Adrenal gland (tissue), 12 donors: ENCODE data around the gene ADK. TPM values are rescaled to one million over a fixed set of nuclear protein-coding genes. Genes with fewer than 3 reads are reported as not detected.
"Not testable (repeated sequence)": the region's sequence is repeated elsewhere in the genome, so short reads cannot be mapped to it uniquely, and the experiment has no call there.

Source experiments
- DNase-seq, 7 donors: peaks; one replicate each; pipeline ENCODE4 v3.0.0-alpha.2; 2019 to 2020
- H3K27ac ChIP-seq, 5 donors: fragments of 200-600 bp; sonication (generic) in 4 of 5; 1 replicate in 3 of 5; 2 replicates in 2 of 5; pipeline versions ENCODE4 v1.5.1 to v1.8.0; 2016 to 2020; ENCODE audit warnings: mild to moderate bottlenecking in 1 of 5
- H3K27me3 ChIP-seq: fragments of 200-600 bp; 2 replicates; pipeline ENCODE4 v1.8.0; 2021
- H3K36me3 ChIP-seq, 2 donors: fragments of 200-600 bp; replicated peaks in 1 of 2; 1 replicate in 1 of 2; 2 replicates in 1 of 2; pipeline versions ENCODE4 v1.5.1 to v1.8.0; 2018 to 2022
- H3K4me1 ChIP-seq, 2 donors: fragments of 200-600 bp; replicated peaks in 1 of 2; 1 replicate in 1 of 2; 2 replicates in 1 of 2; pipeline versions ENCODE4 v1.5.1 to v1.8.0; 2018 to 2021
- H3K4me3 ChIP-seq, 4 donors: fragments of 200-600 bp; sonication (generic) in 3 of 4; one replicate each; pipeline ENCODE4 v1.5.1; 2016 to 2018
- H3K9me3 ChIP-seq, 3 donors: fragments of 200-600 bp; sonication (generic) in 1 of 3; replicated peaks in 1 of 3; 1 replicate in 2 of 3; 2 replicates in 1 of 3; pipeline versions ENCODE4 v1.5.1 to v1.8.0; 2016 to 2021
- CTCF ChIP-seq, 6 experiments: fragments of 450-650 bp in 4 of 6; fragments of 200-600 bp in 2 of 6; sonication (generic) in 1 of 6; IDR thresholded peaks; 1 replicate in 5 of 6; 2 replicates in 1 of 6; pipeline versions ENCODE4 v1.5.1 to v1.8.0; 2016 to 2021; ENCODE audit warnings: antibody characterized with exemption in 6 of 6, mild to moderate bottlenecking in 2 of 6, moderate library complexity in 1 of 6
- POLR2A ChIP-seq, 2 donors: fragments of 450-650 bp; IDR thresholded peaks; one replicate each; pipeline ENCODE4 v1.6.1; 2017; ENCODE audit warnings: antibody characterized with exemption in 2 of 2, mild to moderate bottlenecking in 2 of 2, moderate library complexity in 1 of 2
- WGBS, 4 donors: extraction: QIAGEN DNeasy Blood & Tissue Kit in 2 of 4; methylation state at CpG; one replicate each; pipeline versions ENCODE4 v1.1.5 to v1.1.7; 2013 to 2017; 5-methylcytosine and 5-hydroxymethylcytosine counted together
- intact Hi-C, 2 donors: fragments of 100-400 bp; cut with DNase I; formaldehyde crosslinking; loops; one replicate each; pipeline versions ENCODE4 v1.14.1 to v1.15.0; 2022 to 2023
- polyA plus RNA-seq, 3 donors: library from polyadenylated mRNA; stranded (reverse); fragments of 200-250 nt in 2 of 3; fragments of 350-450 nt in 1 of 3; fragmentation: Illumina TruSeq in 1 of 3; extraction: RNeasy Lipid Tissue Mini Kit (QIAGEN cat#74804) in 1 of 3; gene quantifications; one replicate each; pipeline ENCODE4 v1.2.3, GENCODE V29; 2013 to 2014
- total RNA-seq, 9 donors: library from RNA; depleted of rRNA in 4 of 9; stranded (reverse); fragments of >200 nt in 4 of 9; fragments of 120-200 nt in 1 of 9; fragmentation: NEBNext Ultra II Directional in 1 of 9; extraction: Animal tissue kit (Norgen Biotek cat#: 25700) in 1 of 9; gene quantifications; one replicate each; pipeline versions ENCODE4 v1.1.0 to v1.2.4, GENCODE V29; 2013 to 2023
- donor health status: healthy with polysubstance abuse.
- donor health status: Bipolar disorder and iron deficiency.
- donor health status: DM: yes; HTN: yes; CAD: no.
- donor health status: DM: no; HTN: no; CAD: no.
- donor health status: DM: no; HTN: no; CAD: no.
- donor health status: DM: yes; HTN: yes; CAD: no.

Gene ADK
- total and polyA plus RNA-seq, 12 donors, result 8.2 to 45.5 (median 22.2) TPM

GRCh38 chr10:74576586-74576985, 425.6 kb downstream of the ADK start:
- Histone ChIP-seq H3K4me3 (no peak overlapping the region), H3K9me3 (no peaks in the 10 kb centered on the region), H3K27ac (no peak overlapping the region), H3K36me3 (no peaks in the 10 kb centered on the region), H3K4me1 (no peaks in the 10 kb centered on the region), H3K27me3 (no peaks in the 10 kb centered on the region)
- 90 to 98% (median 97%) methylated on average over 3 of the region's 3 CpGs for WGBS, 4 donors
- TF ChIP-seq CTCF (IDR thresholded peaks at IDR 0.05), result no peak
- TF ChIP-seq POLR2A (IDR thresholded peaks at IDR 0.05), result no peak
- DNase-seq, result no peak
- intact Hi-C loops, result no loop called here

GRCh38 chr10:74580438-74580837, 429.4 kb downstream of the ADK start:
- H3K9me3 ChIP-seq, H3K4me3 ChIP-seq, H3K36me3 ChIP-seq, H3K27ac ChIP-seq, H3K4me1 ChIP-seq, DNase-seq, H3K27me3 ChIP-seq, intact Hi-C loops: not testable (repeated sequence)
- WGBS, 4 donors, result 96 to 100% (median 100%) methylated on average over 2 of the region's 2 CpGs

GRCh38 chr10:74582566-74582965, 431.5 kb downstream of the ADK start:
- H3K4me1 ChIP-seq, result peaks cover 9 to 17% of the 10 kb centered on the region in 2 donors
- H3K4me3 ChIP-seq, result no peak overlapping the region
- no peak for DNase-seq
- no peaks in the 10 kb centered on the region for H3K27me3 ChIP-seq
- H3K9me3 ChIP-seq, result no peaks in the 10 kb centered on the region
- no peak overlapping the region for H3K27ac ChIP-seq
- H3K36me3 ChIP-seq, result no peaks in the 10 kb centered on the region
- intact Hi-C loops, result no loop called here
- TF ChIP-seq CTCF (IDR thresholded peaks at IDR 0.05) (no peak), POLR2A (IDR thresholded peaks at IDR 0.05) (no peak)
- 83 to 98% (median 93%) methylated on average over 1 of the region's 1 CpG for WGBS, 4 donors

GRCh38 chr10:74585231-74586087, 434.4 kb downstream of the ADK start:
- no peaks in the 10 kb centered on the region for H3K27me3 ChIP-seq
- no peaks in the 10 kb centered on the region for H3K9me3 ChIP-seq
- peak overlapping the region in 4 of 5 donors; percentile 29 to 77 (median 60) for H3K27ac ChIP-seq
- no peaks in the 10 kb centered on the region for H3K36me3 ChIP-seq
- intact Hi-C loops, result no loop called here
- WGBS, 4 donors, result 12 to 19% (median 15%) methylated on average over 8 of the region's 8 CpGs
- peaks cover 13 to 43% of the 10 kb centered on the region in 2 donors for H3K4me1 ChIP-seq
- peak in 4 of 7 donors; percentile 5 to 62 (median 22) for DNase-seq
- TF ChIP-seq CTCF (IDR thresholded peaks at IDR 0.05) (no peak), POLR2A (IDR thresholded peaks at IDR 0.05) (no peak)
- peak overlapping the region in 1 of 4 donors; percentile 44 for H3K4me3 ChIP-seq
